Neuronal stem cell (in vitro differentiated cells): Measurements from ENCODE around the gene PJA1.
A peak's percentile ranks its signal among the peaks of the same experiment; 100 is the strongest.

Experiments
- DNase-seq: peaks from one replicate; pipeline ENCODE4 v3.0.0-alpha.2; 2013; ENCODE audit warnings: low spot score
- H2AFZ ChIP-seq: one replicate; pipeline ENCODE4 v1.6.1; 2013; ENCODE audit warnings: mild to moderate bottlenecking, low read length, inconsistent platforms
- H2AK5ac ChIP-seq: 2 replicates; pipeline ENCODE4 v1.6.1; 2013; ENCODE audit warnings: low read depth, mild to moderate bottlenecking, inconsistent platforms, low read length, moderate library complexity, mixed read lengths
- H2BK120ac ChIP-seq: 2 replicates; pipeline ENCODE4 v1.6.1; 2013; ENCODE audit warnings: low read depth, mild to moderate bottlenecking, inconsistent platforms, low read length, moderate library complexity, mixed read lengths
- H2BK12ac ChIP-seq: one replicate; pipeline ENCODE4 v1.6.1; 2013; ENCODE audit warnings: low read length, inconsistent platforms
- H2BK15ac ChIP-seq: 2 replicates; pipeline ENCODE4 v1.6.1; 2013; ENCODE audit warnings: mild to moderate bottlenecking, low read length, inconsistent platforms, mixed read lengths
- H2BK5ac ChIP-seq: one replicate; pipeline ENCODE4 v1.6.1; 2013; ENCODE audit warnings: inconsistent platforms, mild to moderate bottlenecking, low read length, moderate library complexity
- H3K14ac ChIP-seq: one replicate; pipeline ENCODE4 v1.6.1; 2013; ENCODE audit warnings: low read length, inconsistent platforms
- H3K18ac ChIP-seq: 2 replicates; pipeline ENCODE4 v1.6.1; 2013; ENCODE audit warnings: low read length, inconsistent platforms
- H3K23ac ChIP-seq: 2 replicates; pipeline ENCODE4 v1.6.1; 2013; ENCODE audit warnings: low read depth, mild to moderate bottlenecking, mixed read lengths, low read length, inconsistent platforms; ENCODE audit not compliant: poor library complexity
- H3K27ac ChIP-seq: replicated peaks from 3 replicates; pipeline ENCODE4 v1.5.1; 2013; ENCODE audit warnings: low read length, inconsistent platforms
- H3K27me3 ChIP-seq, 3 experiments: 2 replicates each; pipeline ENCODE4 v1.6.1; 2013; ENCODE audit warnings: low read length in 3 of 3, mild to moderate bottlenecking in 2 of 3, inconsistent platforms in 1 of 3, low read depth in 1 of 3, mixed read lengths in 1 of 3, moderate library complexity in 1 of 3; ENCODE audit not compliant: control insufficient read depth in 3 of 3, insufficient read depth in 3 of 3
- H3K36me3 ChIP-seq, 2 donors: replicated peaks in 1 of 2; 2 replicates each; pipeline ENCODE4 v1.6.1; 2013; ENCODE audit warnings: low read length in 2 of 2; ENCODE audit not compliant: control insufficient read depth in 2 of 2, insufficient read depth in 2 of 2
- H3K4ac ChIP-seq: 2 replicates; pipeline ENCODE4 v1.6.1; 2013; ENCODE audit warnings: inconsistent platforms, mild to moderate bottlenecking, low read length, moderate library complexity
- H3K4me1 ChIP-seq, 2 donors: 1 replicate in 1 of 2; 2 replicates in 1 of 2; pipeline ENCODE4 v1.6.1; 2013; ENCODE audit warnings: low read length in 2 of 2, low read depth in 1 of 2; ENCODE audit not compliant: control insufficient read depth in 2 of 2, insufficient read depth in 1 of 2
- H3K4me2 ChIP-seq: one replicate; pipeline ENCODE4 v1.6.1; 2013; ENCODE audit warnings: mild to moderate bottlenecking, low read length, inconsistent platforms; ENCODE audit not compliant: insufficient read depth, poor library complexity, severe bottlenecking
- H3K4me3 ChIP-seq, 2 donors: 2 replicates each; pipeline ENCODE4 v1.5.1; 2013; ENCODE audit warnings: low read length in 2 of 2, mild to moderate bottlenecking in 2 of 2, inconsistent platforms in 1 of 2, moderate library complexity in 1 of 2
- H3K79me1 ChIP-seq: one replicate; pipeline ENCODE4 v1.6.1; 2013; ENCODE audit warnings: low read depth, mild to moderate bottlenecking, inconsistent platforms, low read length, moderate library complexity
- H3K9ac ChIP-seq: one replicate; pipeline ENCODE4 v1.6.1; 2013; ENCODE audit warnings: mild to moderate bottlenecking, low read depth, low read length, inconsistent platforms; ENCODE audit not compliant: poor library complexity
- H3K9me3 ChIP-seq, 2 donors: replicated peaks in 1 of 2; 2 replicates each; pipeline versions ENCODE3 to v1.6.1; 2013; ENCODE audit warnings: low read length in 2 of 2, mild to moderate bottlenecking in 2 of 2, inconsistent platforms in 1 of 2, low read depth in 1 of 2, mixed read lengths in 1 of 2, moderate library complexity in 1 of 2; ENCODE audit not compliant: control insufficient read depth in 2 of 2, insufficient read depth in 1 of 2
- H4K8ac ChIP-seq: one replicate; pipeline ENCODE4 v1.6.1; 2013; ENCODE audit warnings: low read depth, mild to moderate bottlenecking, inconsistent platforms, low read length, moderate library complexity
- H4K91ac ChIP-seq: one replicate; pipeline ENCODE4 v1.6.1; 2013; ENCODE audit warnings: low read length, low read depth, mild to moderate bottlenecking, inconsistent platforms; ENCODE audit not compliant: poor library complexity
- WGBS, 2 donors: extraction: QIAGEN DNeasy Blood & Tissue Kit; methylation state at CpG; one replicate each; pipeline ENCODE4 v1.1.7; 2013; ENCODE audit warnings: missing lambda C conversion rate in 2 of 2, mixed read lengths in 1 of 2; ENCODE audit not compliant: insufficient read length in 2 of 2, insufficient replicate concordance in 1 of 2; ENCODE audit errors: extremely low coverage in 2 of 2; 5-methylcytosine and 5-hydroxymethylcytosine counted together

The PJA1 gene

GRCh38 chrX:69156638-69157037 is 8.6 kb downstream of the PJA1 start:
- H3K23ac ChIP-seq, result no peak overlapping the region
- peaks cover 6% of the 10 kb centered on the region for H3K79me1 ChIP-seq
- no peak for DNase-seq
- peaks cover 3 to 29% of the 10 kb centered on the region in 2 donors for H3K36me3 ChIP-seq
- no peak overlapping the region for H4K91ac ChIP-seq
- no peak overlapping the region for H3K18ac ChIP-seq
- no CpG with 5 or more reads among the region's 5 CpGs for WGBS, 2 donors
- H3K4me1 ChIP-seq, result peaks cover 4 to 14% of the 10 kb centered on the region in 2 donors
- no peak overlapping the region for H3K4me3 ChIP-seq
- H3K27me3 ChIP-seq, result peaks cover 0 to 4% (median 0%) of the 10 kb centered on the region in 3 experiments
- no peak overlapping the region for H3K4ac ChIP-seq
- H2BK12ac ChIP-seq, result no peak overlapping the region
- no peak overlapping the region for H3K4me2 ChIP-seq
- no peak overlapping the region for H3K9ac ChIP-seq
- no peak overlapping the region for H2AK5ac ChIP-seq
- no peak overlapping the region for H4K8ac ChIP-seq
- H3K27ac ChIP-seq, result no peak overlapping the region
- H3K9me3 ChIP-seq, result no peaks in the 10 kb centered on the region
- no peak overlapping the region for H3K14ac ChIP-seq
- no peak overlapping the region for H2BK15ac ChIP-seq
- H2AFZ ChIP-seq, result no peak overlapping the region
- H2BK120ac ChIP-seq, result no peak overlapping the region
- H2BK5ac ChIP-seq, result peak overlapping the region; percentile 53

- no peak for DNase-seq
- Histone ChIP-seq H3K27me3 (peaks cover 0 to 4% (median 0%) of the 10 kb centered on the region in 3 experiments), H3K18ac (no peak overlapping the region), H2AFZ (no peak overlapping the region), H2BK5ac (no peak overlapping the region), H3K4me1 (peaks cover 5 to 10% of the 10 kb centered on the region in 2 donors), H3K9ac (no peak overlapping the region), H2BK120ac (no peak overlapping the region), H3K4me2 (no peak overlapping the region), H2BK12ac (no peak overlapping the region), H2BK15ac (no peak overlapping the region), H3K4me3 (no peak overlapping the region), H3K23ac (no peak overlapping the region), H2AK5ac (no peak overlapping the region), H3K27ac (no peak overlapping the region), H4K8ac (no peak overlapping the region), H3K9me3 (no peaks in the 10 kb centered on the region), H3K79me1 (peaks cover 2% of the 10 kb centered on the region), H3K36me3 (peaks cover 0 to 22% of the 10 kb centered on the region in 2 donors), H3K14ac (no peak overlapping the region), H3K4ac (no peak overlapping the region), H4K91ac (no peak overlapping the region)
- no CpG with 5 or more reads among the region's 5 CpGs for WGBS, 2 donors
These were observed 9.3 kb downstream of the PJA1 start for GRCh38 chrX:69155786-69156520.

- no peak overlapping the region for H3K9ac ChIP-seq
- H2BK12ac ChIP-seq, result no peak overlapping the region
- H3K4me2 ChIP-seq, result no peak overlapping the region
- H2BK15ac ChIP-seq, result no peak overlapping the region
- H3K18ac ChIP-seq, result no peak overlapping the region
- no peak overlapping the region for H3K27ac ChIP-seq
- peaks cover 2% of the 10 kb centered on the region for H3K79me1 ChIP-seq
- H3K27me3 ChIP-seq, result peaks cover 0 to 4% (median 0%) of the 10 kb centered on the region in 3 experiments
- H2BK5ac ChIP-seq, result no peak overlapping the region
- no peak for DNase-seq
- H2AK5ac ChIP-seq, result no peak overlapping the region
- peaks cover 16 to 19% of the 10 kb centered on the region in 2 donors for H3K4me1 ChIP-seq
- no peak overlapping the region for H2AFZ ChIP-seq
- no peak overlapping the region for H4K8ac ChIP-seq
- no peak overlapping the region for H4K91ac ChIP-seq
- H2BK120ac ChIP-seq, result no peak overlapping the region
- no peaks in the 10 kb centered on the region for H3K9me3 ChIP-seq
- H3K4me3 ChIP-seq, result no peak overlapping the region
- no peak overlapping the region for H3K14ac ChIP-seq
- no peak overlapping the region for H3K4ac ChIP-seq
- no CpG with 5 or more reads among the region's 6 CpGs for WGBS, 2 donors
- H3K23ac ChIP-seq, result no peak overlapping the region
- H3K36me3 ChIP-seq, result peaks cover 0 to 3% of the 10 kb centered on the region in 2 donors
These were observed 11.2 kb downstream of the PJA1 start for GRCh38 chrX:69154051-69154450.

- Histone ChIP-seq H3K9me3 (no peaks in the 10 kb centered on the region), H3K27me3 (no peaks in the 10 kb centered on the region), H2AK5ac (no peak overlapping the region), H3K4me2 (no peak overlapping the region), H3K79me1 (peaks cover 1% of the 10 kb centered on the region), H3K18ac (no peak overlapping the region), H2BK120ac (no peak overlapping the region), H4K8ac (no peak overlapping the region), H3K14ac (no peak overlapping the region), H3K4me1 (peaks cover 20 to 23% of the 10 kb centered on the region in 2 donors), H3K4me3 (no peak overlapping the region), H3K9ac (no peak overlapping the region), H3K27ac (no peak overlapping the region), H2BK5ac (peak overlapping the region; percentile 11), H3K4ac (no peak overlapping the region), H2AFZ (peak overlapping the region; percentile 54), H3K36me3 (no peaks in the 10 kb centered on the region), H2BK12ac (no peak overlapping the region), H4K91ac (no peak overlapping the region), H2BK15ac (no peak overlapping the region), H3K23ac (no peak overlapping the region)
- peak; percentile 54 for DNase-seq
- WGBS, 2 donors, result no CpG with 5 or more reads among the region's 8 CpGs
These were observed 12.1 kb downstream of the PJA1 start for GRCh38 chrX:69153060-69153730.
